DMS79 (cell line): ENCODE results near the gene PELI2.

Experiments used
- DNase-seq: peaks from one replicate; lab custom pipeline; 2025; lab: John Stamatoyannopoulos, UW

PELI2 gene

GRCh38 chr14:56300495-56300894, 182.3 kb downstream of the PELI2 start:
- no peak for DNase-seq

- no peak for DNase-seq
Measured at GRCh38 chr14:56304456-56304855, 186.2 kb downstream of the PELI2 start.

- DNase-seq: no peak
Measured at GRCh38 chr14:56309198-56309597, 191.0 kb downstream of the PELI2 start.

GRCh38 chr14:56310643-56311042, 192.4 kb downstream of the PELI2 start:
- no peak for DNase-seq

- no peak for DNase-seq
Measured at GRCh38 chr14:56313789-56314188, 195.6 kb downstream of the PELI2 start.

GRCh38 chr14:56318393-56319115, 200.3 kb downstream of the PELI2 start:
- DNase-seq: no peak

GRCh38 chr14:56321861-56322260, 203.7 kb downstream of the PELI2 start:
- DNase-seq: no peak

GRCh38 chr14:56322531-56322930, 204.3 kb downstream of the PELI2 start:
- no peak for DNase-seq

GRCh38 chr14:56324454-56324853, 206.2 kb downstream of the PELI2 start:
- no peak for DNase-seq

GRCh38 chr14:56324856-56325699, 206.9 kb downstream of the PELI2 start:
- no peak for DNase-seq

- no peak for DNase-seq
Measured at GRCh38 chr14:56328021-56328420, 209.8 kb downstream of the PELI2 start.

GRCh38 chr14:56331592-56332216, 213.5 kb downstream of the PELI2 start:
- no peak for DNase-seq

- no peak for DNase-seq
Measured at GRCh38 chr14:56333359-56334292, 215.4 kb downstream of the PELI2 start.

- DNase-seq: no peak
Measured at GRCh38 chr14:56334458-56334857, 216.2 kb downstream of the PELI2 start.

GRCh38 chr14:56338674-56339073, 220.5 kb downstream of the PELI2 start:
- DNase-seq: no peak

GRCh38 chr14:56339855-56340701, 221.9 kb downstream of the PELI2 start:
- no peak for DNase-seq

GRCh38 chr14:56340932-56341331, 222.7 kb downstream of the PELI2 start:
- no peak for DNase-seq

- no peak for DNase-seq
Measured at GRCh38 chr14:56341766-56342493, 223.7 kb downstream of the PELI2 start.

- DNase-seq: no peak
Measured at GRCh38 chr14:56342494-56342942, 224.3 kb downstream of the PELI2 start.

GRCh38 chr14:56349960-56350359, 231.7 kb downstream of the PELI2 start:
- no peak for DNase-seq
